Stimulated activated CD4-positive, alpha-beta T cell treated with anti-CD3 and anti-CD28 coated beads, TNF-alpha, amount 100 ng/mL, for 4 hours (primary cell): Measurements from ENCODE around the gene IL6ST.

Experiments used
- DNase-seq, 3 experiments: peaks; one replicate each; pipeline ENCODE4 v3.0.0-alpha.2; 2020; ENCODE audit warnings: low read depth in 3 of 3

The IL6ST gene

DNA sequence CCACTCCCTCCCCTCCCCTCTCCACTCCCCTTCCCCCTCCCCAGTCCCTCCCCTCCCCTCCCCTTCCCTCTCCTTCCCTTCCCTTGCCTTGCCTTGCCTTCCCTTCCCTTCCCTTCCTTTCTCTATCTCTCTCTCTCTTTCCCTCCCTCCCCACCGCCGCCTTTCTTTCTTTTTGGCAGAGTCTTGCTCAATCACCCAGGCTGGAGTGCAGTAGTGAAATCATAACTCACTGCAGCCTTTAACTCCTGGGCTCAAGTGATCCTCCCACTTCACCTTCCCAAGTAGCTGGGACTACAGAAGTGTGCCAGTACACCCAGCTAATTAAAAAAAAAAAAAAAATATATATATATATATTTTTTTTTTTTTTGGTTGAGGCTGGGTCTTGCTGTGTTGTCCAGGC is 98.1 kb downstream of the IL6ST start:
- DNase-seq, result no peak

DNA sequence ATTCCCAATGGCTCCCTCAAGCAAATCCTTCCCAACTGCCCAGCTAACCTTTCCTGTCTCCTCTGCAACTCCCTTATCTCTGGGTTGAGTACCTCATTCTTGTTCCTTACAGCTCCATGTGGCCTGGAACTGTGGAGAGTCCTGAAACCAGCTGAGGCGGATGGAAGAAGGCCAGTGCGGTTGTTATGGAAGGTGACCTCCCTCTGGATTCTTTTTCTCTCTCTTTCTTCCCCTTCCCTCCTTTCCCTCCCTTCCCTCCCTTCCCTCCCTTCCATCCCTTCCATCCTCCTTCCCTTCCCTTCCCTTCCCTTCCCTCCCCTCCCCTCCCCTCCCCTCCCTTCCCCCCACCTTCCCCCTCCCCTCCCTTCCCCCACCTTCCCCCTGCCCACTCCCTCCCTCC is 98.5 kb downstream of the IL6ST start:
- DNase-seq, result no peak

DNA sequence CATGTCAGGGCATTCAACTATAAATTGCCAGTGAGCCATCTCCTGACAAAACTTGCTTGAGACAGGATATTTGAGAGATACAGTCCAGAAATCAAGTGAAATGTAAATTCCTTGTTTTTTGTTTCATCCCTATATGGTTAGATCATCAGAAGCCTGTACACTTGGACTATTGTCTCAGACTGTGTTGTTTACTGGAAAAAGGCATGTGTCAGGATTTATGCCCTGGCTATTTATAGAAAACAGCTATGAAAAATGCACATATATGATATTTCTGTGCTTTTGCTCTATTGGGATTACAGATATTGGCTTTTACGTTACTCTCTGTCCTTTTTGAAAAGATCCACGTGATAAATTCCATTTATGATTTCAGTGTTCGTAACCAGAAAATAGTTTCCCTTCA is 99.4 kb downstream of the IL6ST start:
- DNase-seq, result no peak

DNA sequence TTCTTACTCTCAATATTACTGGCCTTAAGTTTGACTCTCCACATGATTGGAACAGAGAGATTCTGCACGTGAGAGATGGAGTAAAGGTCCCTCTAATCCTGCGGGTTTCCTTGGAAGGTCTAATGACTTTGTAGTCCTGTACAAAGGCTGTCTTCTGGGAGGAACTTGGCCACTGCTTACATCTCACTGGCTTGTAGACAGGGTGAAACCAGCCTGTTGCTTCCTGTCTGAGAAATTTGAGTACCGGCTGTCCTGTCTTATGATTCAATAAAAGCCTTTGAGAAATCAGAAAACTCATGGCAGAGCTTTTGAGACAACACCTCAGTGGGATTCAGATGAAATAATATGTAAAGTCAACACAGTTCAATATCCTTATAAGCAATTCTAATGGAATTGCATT is 100.6 kb downstream of the IL6ST start:
- no peak for DNase-seq

DNA sequence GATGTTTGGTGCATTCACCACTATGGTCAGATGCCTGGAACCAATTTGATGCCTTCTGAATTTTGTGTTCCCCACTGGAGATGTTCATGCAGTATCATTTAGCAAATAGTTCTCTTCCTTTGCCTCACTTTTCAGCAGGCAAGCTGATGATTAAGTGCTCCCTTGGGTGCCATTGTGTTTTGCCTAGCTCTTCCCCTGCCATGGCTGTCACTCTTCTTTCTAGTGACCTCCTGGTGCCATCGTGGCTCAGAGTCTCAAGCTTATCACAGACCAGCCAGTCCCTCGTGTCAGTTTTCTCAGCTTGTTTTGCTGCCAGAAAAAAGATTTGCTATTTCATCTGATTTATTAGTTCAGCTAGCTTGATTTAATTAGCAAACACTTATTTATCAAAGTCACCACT is 102.3 kb downstream of the IL6ST start:
- no peak for DNase-seq

DNA sequence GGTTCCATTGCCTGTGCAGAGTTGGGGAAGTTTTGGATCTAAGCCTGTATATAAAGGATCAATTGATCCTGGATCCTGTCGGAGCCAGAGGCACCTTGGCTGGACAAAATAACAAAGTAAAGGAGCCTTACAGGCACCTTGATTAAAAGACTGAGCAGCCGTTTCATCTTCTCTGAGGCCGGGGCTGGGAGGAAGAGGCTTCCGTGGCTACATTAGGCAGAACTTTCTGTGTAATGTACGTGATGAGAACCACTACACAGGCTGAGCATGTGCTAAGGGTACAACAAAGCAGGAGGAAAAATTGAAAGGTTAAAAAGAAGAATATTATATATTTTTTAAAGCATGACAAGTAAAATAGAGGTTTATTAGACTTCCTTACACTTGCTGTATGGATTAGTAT is 106.6 kb downstream of the IL6ST start:
- DNase-seq, result no peak

DNA sequence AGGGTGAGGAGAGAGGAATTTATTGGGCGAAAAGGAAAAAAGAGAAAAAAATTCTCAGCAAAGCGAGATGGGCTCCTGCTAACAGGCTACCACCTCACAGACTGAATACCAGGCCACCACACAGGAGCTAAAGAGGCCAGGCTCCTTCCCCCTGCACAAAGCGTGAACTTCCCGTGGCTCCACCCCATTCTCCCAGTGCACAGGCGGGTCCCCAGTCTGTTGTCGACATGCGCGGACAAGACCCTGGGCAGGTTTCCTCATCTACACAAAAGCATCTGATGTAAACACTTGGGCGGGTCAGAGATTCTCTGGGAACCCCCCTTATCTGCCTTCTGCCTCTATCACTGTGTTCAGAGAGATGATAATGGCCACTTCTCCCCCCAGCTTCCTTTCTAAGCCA is 109.4 kb downstream of the IL6ST start:
- no peak for DNase-seq
